ENCODE measurements around the gene TICAM2.

Gene TICAM2

GRCh38 chr5:115561176-115561575 is 41.1 kb downstream of the TICAM2 start:
- no peak for DNase-seq

GRCh38 chr5:115559524-115559923 is 42.8 kb downstream of the TICAM2 start:
- DNase-seq = no peak

- DNase-seq = no peak
Measured at GRCh38 chr5:115558388-115558956, 43.8 kb downstream of the TICAM2 start.

- no peak for DNase-seq
Measured at GRCh38 chr5:115557667-115558387, 44.5 kb downstream of the TICAM2 start.

- DNase-seq = no peak
Measured at GRCh38 chr5:115556276-115556675, 46.0 kb downstream of the TICAM2 start.

GRCh38 chr5:115555084-115555633 is 47.1 kb downstream of the TICAM2 start:
- DNase-seq = no peak

GRCh38 chr5:115553082-115553481 is 49.2 kb downstream of the TICAM2 start:
- no peak for DNase-seq

GRCh38 chr5:115551415-115551814 is 50.9 kb downstream of the TICAM2 start:
- DNase-seq = no peak

- peak; percentile 9 for DNase-seq
Measured at GRCh38 chr5:115549154-115549553, 53.1 kb downstream of the TICAM2 start.

GRCh38 chr5:115548683-115549082 is 53.6 kb downstream of the TICAM2 start:
- DNase-seq = no peak

- DNase-seq = no peak
Measured at GRCh38 chr5:115545351-115545882, 56.9 kb downstream of the TICAM2 start.

- DNase-seq = peak; percentile 87
Measured at GRCh38 chr5:115544436-115545350, 57.6 kb downstream of the TICAM2 start, which contains the start of gene FEM1C. FEM1C (minus strand) TSS chr5:115544775; CDS start chr5:115543493, 1,282 bp downstream.

- peak; percentile 20 for DNase-seq
Measured at GRCh38 chr5:115544043-115544435, 58.2 kb downstream of the TICAM2 start.

GRCh38 chr5:115543365-115544042 is 58.8 kb downstream of the TICAM2 start:
- DNase-seq = no peak

GRCh38 chr5:115542651-115543364 is 59.5 kb downstream of the TICAM2 start:
- DNase-seq = no peak

- DNase-seq = no peak
Measured at GRCh38 chr5:115542086-115542485, 60.2 kb downstream of the TICAM2 start.

GRCh38 chr5:115541611-115542010 is 60.7 kb downstream of the TICAM2 start:
- DNase-seq = no peak

- no peak for DNase-seq
Measured at GRCh38 chr5:115535479-115536035, 66.7 kb downstream of the TICAM2 start.

GRCh38 chr5:115532517-115532916 is 69.8 kb downstream of the TICAM2 start:
- no peak for DNase-seq

GRCh38 chr5:115531787-115532367 is 70.4 kb downstream of the TICAM2 start:
- DNase-seq = no peak

- DNase-seq = no peak
Measured at GRCh38 chr5:115531380-115531779, 70.9 kb downstream of the TICAM2 start.
